Measurements from ENCODE around the gene GAK. TPM values are rescaled to one million over a fixed set of nuclear protein-coding genes. Genes with fewer than 3 reads are reported as not detected.

GAK gene
- total and polyA plus RNA-seq, 2 of the 4 experiments (the other 2 are of a cell fraction), result 45.1 to 133 TPM

- TF ChIP-seq CTCF (conservative IDR thresholded peaks at IDR 0.05; ENCODE audit: low read depth, low read length), result no peak
- no peak for TF ChIP-seq NFE2L2 (IDR thresholded peaks at IDR 0.05; ENCODE audit: low read depth, low read length)
- no peak for TF ChIP-seq ELK1 (IDR thresholded peaks at IDR 0.05; ENCODE audit: borderline replicate concordance, low read depth, low read length)
Observed at GRCh38 chr4:960140-960635, 28.1 kb upstream of the GAK start (continued).

Data from IMR-90 (cell line).